ENCODE results near the gene IYD. TPM values are rescaled to one million over a fixed set of nuclear protein-coding genes. Genes with fewer than 3 reads are reported as not detected.
A peak's percentile ranks its signal among the peaks of the same experiment; 100 is the strongest.
"Not testable (repeated sequence)": the region's sequence is repeated elsewhere in the genome, so short reads cannot be mapped to it uniquely, and the experiment has no call there.

The IYD gene
- total RNA-seq, 1 donor from 2014 or later, result not detected

GRCh38 chr6:150418827-150419594 lies 50.2 kb downstream of the IYD start:
- intact Hi-C loops (cut with micrococcal nuclease), result loop anchor here (2.0 kb wide), 1 partner anchor 396 kb away; no protein-coding TSS in a partner anchor

GRCh38 chr6:150420428-150420827 lies 51.6 kb downstream of the IYD start:
- intact Hi-C loops (cut with micrococcal nuclease), result no loop called here
- ATAC-seq, result no peak
- no peak for DNase-seq

More at GRCh38 chr6:150418827-150419594, 50.2 kb downstream of the IYD start:
- DNase-seq (peak; percentile 86), ATAC-seq (peak; percentile 88)

- DNase-seq (no peak), ATAC-seq (no peak)
- intact Hi-C loops (cut with micrococcal nuclease), result no loop called here
Measured at GRCh38 chr6:150420926-150421325, 52.1 kb downstream of the IYD start.

- ATAC-seq, result no peak
- intact Hi-C loops (cut with micrococcal nuclease), result no loop called here
Measured at GRCh38 chr6:150425508-150425907, 56.7 kb downstream of the IYD start.

GRCh38 chr6:150426198-150426597 lies 57.4 kb downstream of the IYD start:
- DNase-seq (no peak), ATAC-seq (peak; percentile 97)
- intact Hi-C loops (cut with micrococcal nuclease), result no loop called here

More at GRCh38 chr6:150425508-150425907, 56.7 kb downstream of the IYD start:
- no peak for DNase-seq

GRCh38 chr6:150427037-150427602 lies 58.3 kb downstream of the IYD start:
- no peak for ATAC-seq
- intact Hi-C loops (cut with micrococcal nuclease), result no loop called here

GRCh38 chr6:150427843-150428242 lies 59.0 kb downstream of the IYD start:
- intact Hi-C loops (cut with micrococcal nuclease), result no loop called here
- ATAC-seq, result no peak

More at GRCh38 chr6:150427037-150427602, 58.3 kb downstream of the IYD start:
- DNase-seq, result no peak

GRCh38 chr6:150430815-150431214 lies 62.0 kb downstream of the IYD start:
- DNase-seq (no peak), ATAC-seq (no peak)
- intact Hi-C loops (cut with micrococcal nuclease), result no loop called here

More at GRCh38 chr6:150427843-150428242, 59.0 kb downstream of the IYD start:
- no peak for DNase-seq

- intact Hi-C loops (cut with micrococcal nuclease), result no loop called here
- ATAC-seq (no peak), DNase-seq (no peak)
Measured at GRCh38 chr6:150435360-150435759, 66.5 kb downstream of the IYD start.

- ATAC-seq (no peak), DNase-seq (no peak)
- intact Hi-C loops (cut with micrococcal nuclease), result no loop called here
Measured at GRCh38 chr6:150435832-150436231, 67.0 kb downstream of the IYD start.

- intact Hi-C loops (cut with micrococcal nuclease), result no loop called here
- no peak for DNase-seq
- ATAC-seq, result no peak
Measured at GRCh38 chr6:150439373-150439772, 70.6 kb downstream of the IYD start.

- ATAC-seq, result no peak
- DNase-seq, result no peak
- intact Hi-C loops (cut with micrococcal nuclease), result no loop called here
Measured at GRCh38 chr6:150443621-150444020, 74.8 kb downstream of the IYD start.

- intact Hi-C loops (cut with micrococcal nuclease), result no loop called here
- ATAC-seq (no peak), DNase-seq (no peak)
Measured at GRCh38 chr6:150444308-150444707, 75.5 kb downstream of the IYD start.

- intact Hi-C loops (cut with micrococcal nuclease), result no loop called here
- DNase-seq, result no peak
- ATAC-seq, result no peak
Measured at GRCh38 chr6:150445486-150445885, 76.7 kb downstream of the IYD start.

- no peak for DNase-seq
- no peak for ATAC-seq
- intact Hi-C loops (cut with micrococcal nuclease), result no loop called here
Measured at GRCh38 chr6:150448221-150448620, 79.4 kb downstream of the IYD start.

- intact Hi-C loops (cut with micrococcal nuclease); DNase-seq; ATAC-seq: not testable (repeated sequence)
Measured at GRCh38 chr6:150449055-150449454, 80.2 kb downstream of the IYD start.

- ATAC-seq (no peak), DNase-seq (no peak)
- intact Hi-C loops (cut with micrococcal nuclease), result no loop called here
Measured at GRCh38 chr6:150450918-150451317, 82.1 kb downstream of the IYD start.

- no peak for ATAC-seq
- intact Hi-C loops (cut with micrococcal nuclease), result no loop called here
- no peak for DNase-seq
Measured at GRCh38 chr6:150451807-150452427, 83.1 kb downstream of the IYD start.

GRCh38 chr6:150452428-150453243 lies 83.8 kb downstream of the IYD start:
- intact Hi-C loops (cut with micrococcal nuclease), result no loop called here
- ATAC-seq (peak; percentile 85), DNase-seq (peak; percentile 46)
